ENCODE measurements around the gene PASK. TPM values are rescaled to one million over a fixed set of nuclear protein-coding genes. Genes with fewer than 3 reads are reported as not detected.

PASK gene
- total and polyA plus RNA-seq, 12 donors: 0.72 to 8.9 (median 3.6) TPM

GRCh38 chr2:241111440-241111805 is 37.8 kb downstream of the PASK start:
- intact Hi-C loops (cut with DNase I): no loop called here
- H3K36me3 ChIP-seq (replicated peaks in 1 of 2): no peaks in the 10 kb centered on the region
- no peaks in the 10 kb centered on the region for H3K9me3 ChIP-seq (replicated peaks in 1 of 3)
- no peak for DNase-seq
- WGBS, 4 donors: 80 to 93% (median 88%) methylated on average over 9 of the region's 9 CpGs
- H3K27me3 ChIP-seq: no peaks in the 10 kb centered on the region
- H3K4me3 ChIP-seq: no peak overlapping the region
- TF ChIP-seq POLR2A (IDR thresholded peaks at IDR 0.05): no peak
- TF ChIP-seq, protein P1, sequence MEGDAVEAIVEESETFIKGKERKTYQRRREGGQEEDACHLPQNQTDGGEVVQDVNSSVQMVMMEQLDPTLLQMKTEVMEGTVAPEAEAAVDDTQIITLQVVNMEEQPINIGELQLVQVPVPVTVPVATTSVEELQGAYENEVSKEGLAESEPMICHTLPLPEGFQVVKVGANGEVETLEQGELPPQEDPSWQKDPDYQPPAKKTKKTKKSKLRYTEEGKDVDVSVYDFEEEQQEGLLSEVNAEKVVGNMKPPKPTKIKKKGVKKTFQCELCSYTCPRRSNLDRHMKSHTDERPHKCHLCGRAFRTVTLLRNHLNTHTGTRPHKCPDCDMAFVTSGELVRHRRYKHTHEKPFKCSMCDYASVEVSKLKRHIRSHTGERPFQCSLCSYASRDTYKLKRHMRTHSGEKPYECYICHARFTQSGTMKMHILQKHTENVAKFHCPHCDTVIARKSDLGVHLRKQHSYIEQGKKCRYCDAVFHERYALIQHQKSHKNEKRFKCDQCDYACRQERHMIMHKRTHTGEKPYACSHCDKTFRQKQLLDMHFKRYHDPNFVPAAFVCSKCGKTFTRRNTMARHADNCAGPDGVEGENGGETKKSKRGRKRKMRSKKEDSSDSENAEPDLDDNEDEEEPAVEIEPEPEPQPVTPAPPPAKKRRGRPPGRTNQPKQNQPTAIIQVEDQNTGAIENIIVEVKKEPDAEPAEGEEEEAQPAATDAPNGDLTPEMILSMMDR (IDR thresholded peaks at IDR 0.05): no peak
- no peak overlapping the region for H3K27ac ChIP-seq
- no peaks in the 10 kb centered on the region for H3K4me1 ChIP-seq (replicated peaks in 1 of 2)

GRCh38 chr2:241110607-241111439 is 38.4 kb downstream of the PASK start:
- TF ChIP-seq, protein P1 (IDR thresholded peaks at IDR 0.05): no peak
- no peak for TF ChIP-seq POLR2A (IDR thresholded peaks at IDR 0.05)
- WGBS, 4 donors: 89 to 93% (median 89%) methylated on average over 11 to 19 of the region's 19 CpGs
- no peak for DNase-seq

GRCh38 chr2:241110089-241110606 is 39.1 kb downstream of the PASK start:
- no peak for DNase-seq
- TF ChIP-seq, protein P1 (IDR thresholded peaks at IDR 0.05): no peak
- no peak for TF ChIP-seq POLR2A (IDR thresholded peaks at IDR 0.05)
- WGBS, 4 donors: 84 to 89% (median 87%) methylated on average over 8 to 9 of the region's 9 CpGs

More at GRCh38 chr2:241110607-241111439, 38.4 kb downstream of the PASK start:
- Histone ChIP-seq H3K4me3 (no peak overlapping the region), H3K9me3 (replicated peaks in 1 of 3) (no peaks in the 10 kb centered on the region), H3K27me3 (no peaks in the 10 kb centered on the region), H3K27ac (no peak overlapping the region), H3K36me3 (replicated peaks in 1 of 2) (no peaks in the 10 kb centered on the region), H3K4me1 (replicated peaks in 1 of 2) (no peaks in the 10 kb centered on the region)
- intact Hi-C loops (cut with DNase I): no loop called here

GRCh38 chr2:241109210-241110088 is 39.8 kb downstream of the PASK start:
- TF ChIP-seq POLR2A (IDR thresholded peaks at IDR 0.05): no peak
- TF ChIP-seq, protein P1 (IDR thresholded peaks at IDR 0.05): no peak
- no peak for DNase-seq
- Histone ChIP-seq H3K36me3 (replicated peaks in 1 of 2) (no peaks in the 10 kb centered on the region), H3K9me3 (replicated peaks in 1 of 3) (no peaks in the 10 kb centered on the region), H3K4me3 (no peak overlapping the region), H3K27ac (no peak overlapping the region), H3K27me3 (no peaks in the 10 kb centered on the region), H3K4me1 (replicated peaks in 1 of 2) (no peaks in the 10 kb centered on the region)
- WGBS, 4 donors: 87 to 91% (median 88%) methylated on average over 13 to 14 of the region's 14 CpGs
- intact Hi-C loops (cut with DNase I): no loop called here

More at GRCh38 chr2:241110089-241110606, 39.1 kb downstream of the PASK start:
- H3K9me3 ChIP-seq (replicated peaks in 1 of 3): no peaks in the 10 kb centered on the region
- intact Hi-C loops (cut with DNase I): no loop called here
- no peak overlapping the region for H3K27ac ChIP-seq
- H3K4me1 ChIP-seq (replicated peaks in 1 of 2): no peaks in the 10 kb centered on the region
- no peaks in the 10 kb centered on the region for H3K36me3 ChIP-seq (replicated peaks in 1 of 2)
- H3K4me3 ChIP-seq: no peak overlapping the region
- H3K27me3 ChIP-seq: no peaks in the 10 kb centered on the region
